ENCODE results near the gene COL4A6. TPM values are rescaled to one million over a fixed set of nuclear protein-coding genes. Genes with fewer than 3 reads are reported as not detected.
"Not testable (repeated sequence)": the region's sequence is repeated elsewhere in the genome, so short reads cannot be mapped to it uniquely, and the experiment has no call there.

Gene COL4A6
- total RNA-seq, 1 donor from 2014 or later = 21.1 TPM

- no peak overlapping the region for H3K4me3 ChIP-seq (ENCODE audit: low read depth, low read length)
- DNase-seq (ENCODE audit: low read depth) = peak; percentile 89
- no peak for FAIRE-seq
- no peaks in the 10 kb centered on the region for H3K27me3 ChIP-seq (ENCODE audit: control insufficient read depth, insufficient read depth, low read length)
- H3K36me3 ChIP-seq (ENCODE audit: control insufficient read depth, insufficient read depth, low read length) = no peaks in the 10 kb centered on the region
- no peak for TF ChIP-seq CTCF (IDR thresholded peaks at IDR 0.05; ENCODE audit: insufficient read depth, low read length, severe bottlenecking)
These were observed 38.6 kb downstream of the COL4A6 start for GRCh38 chrX:108399418-108400165.

- FAIRE-seq = no peak
- DNase-seq (ENCODE audit: low read depth) = peak; percentile 87
- Histone ChIP-seq H3K36me3 (ENCODE audit: control insufficient read depth, insufficient read depth, low read length) (no peaks in the 10 kb centered on the region), H3K4me3 (ENCODE audit: low read depth, low read length) (no peak overlapping the region), H3K27me3 (ENCODE audit: control insufficient read depth, insufficient read depth, low read length) (no peaks in the 10 kb centered on the region)
- TF ChIP-seq CTCF (IDR thresholded peaks at IDR 0.05; ENCODE audit: insufficient read depth, low read length, severe bottlenecking) = no peak
These were observed 40.4 kb downstream of the COL4A6 start for GRCh38 chrX:108397627-108398391.

GRCh38 chrX:108396986-108397385 is 41.2 kb downstream of the COL4A6 start:
- TF ChIP-seq CTCF (IDR thresholded peaks at IDR 0.05; ENCODE audit: insufficient read depth, low read length, severe bottlenecking) = no peak
- FAIRE-seq (no peak), DNase-seq (ENCODE audit: low read depth) (peak; percentile 16)
- Histone ChIP-seq H3K4me3 (ENCODE audit: low read depth, low read length) (no peak overlapping the region), H3K36me3 (ENCODE audit: control insufficient read depth, insufficient read depth, low read length) (no peaks in the 10 kb centered on the region), H3K27me3 (ENCODE audit: control insufficient read depth, insufficient read depth, low read length) (no peaks in the 10 kb centered on the region)

- FAIRE-seq = peak; percentile 93
- H3K36me3 ChIP-seq (ENCODE audit: control insufficient read depth, insufficient read depth, low read length) = no peaks in the 10 kb centered on the region
- no peak overlapping the region for H3K4me3 ChIP-seq (ENCODE audit: low read depth, low read length)
- TF ChIP-seq CTCF (IDR thresholded peaks at IDR 0.05; ENCODE audit: insufficient read depth, low read length, severe bottlenecking) = no peak
- H3K27me3 ChIP-seq (ENCODE audit: control insufficient read depth, insufficient read depth, low read length) = no peaks in the 10 kb centered on the region
- peak; percentile 88 for DNase-seq (ENCODE audit: low read depth)
These were observed 41.9 kb downstream of the COL4A6 start for GRCh38 chrX:108396188-108396891.

GRCh38 chrX:108390976-108391717 is 47.1 kb downstream of the COL4A6 start:
- H3K36me3 ChIP-seq (ENCODE audit: control insufficient read depth, insufficient read depth, low read length); FAIRE-seq; H3K4me3 ChIP-seq (ENCODE audit: low read depth, low read length); H3K27me3 ChIP-seq (ENCODE audit: control insufficient read depth, insufficient read depth, low read length); DNase-seq (ENCODE audit: low read depth): not testable (repeated sequence)
